ENCODE data around the gene CRYBG1. TPM values are rescaled to one million over a fixed set of nuclear protein-coding genes. Genes with fewer than 3 reads are reported as not detected.

CRYBG1 gene
- total RNA-seq, 1 experiment from 2014 or later: 5.7 TPM

DNA sequence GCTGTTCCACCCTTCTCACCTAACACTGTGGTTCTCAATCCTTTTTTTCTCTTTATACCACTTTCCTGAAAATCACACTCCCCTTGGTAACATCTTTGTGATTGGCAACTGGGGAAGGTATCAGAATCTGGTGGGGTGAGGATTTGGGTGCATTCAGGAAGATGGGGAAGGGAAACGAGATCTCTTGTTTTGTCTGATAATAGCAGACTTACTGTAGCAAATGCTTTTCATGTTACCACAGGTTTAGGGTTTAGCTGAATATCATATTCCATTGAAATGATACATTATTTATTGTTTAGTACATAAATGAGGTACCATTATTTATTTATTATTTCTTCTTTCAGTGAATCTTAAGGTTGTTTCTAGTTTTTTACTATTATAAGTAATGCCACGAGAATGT is 168.0 kb downstream of the CRYBG1 start:
- no peak overlapping the region for H3K4me2 ChIP-seq (ENCODE audit: insufficient read depth, insufficient read length, low read length)
- Mint-ChIP-seq H3K4me3 (no peak overlapping the region), H3K36me3 (ENCODE audit: insufficient read depth in 1 of 3, low read depth in 3 of 3) (no peaks in the 10 kb centered on the region), H3K9me3 (no peaks in the 10 kb centered on the region), H3K27ac (no peak overlapping the region), H3K27me3 (ENCODE audit: low read depth) (no peaks in the 10 kb centered on the region), H3K4me1 (peaks cover 6 to 11% of the 10 kb centered on the region in 2 experiments; a peak in 3 of 4 replicates)
- no peaks in the 10 kb centered on the region for H3K23me2 ChIP-seq (ENCODE audit: insufficient read length, low read depth, low read length, poor library complexity, severe bottlenecking)
- DNase-seq: no peak
- H2AK5ac ChIP-seq (ENCODE audit: insufficient read length, low read length): no peak overlapping the region
- no peak overlapping the region for H2BK12ac ChIP-seq (ENCODE audit: insufficient read length, low read depth, low read length)
- no peak overlapping the region for H4K8ac ChIP-seq (replicated peaks; ENCODE audit: insufficient read length, low read depth, low read length)
- H3K56ac ChIP-seq (ENCODE audit: insufficient read length, low read depth, low read length): no peak overlapping the region
- H4K5ac ChIP-seq (ENCODE audit: insufficient read length, low read depth, low read length): no peak overlapping the region
- no peak overlapping the region for H3K27ac ChIP-seq (ENCODE audit: insufficient read length, low read depth, low read length)
- H4K20me1 ChIP-seq (ENCODE audit: control insufficient read depth, insufficient read depth, insufficient read length): no peaks in the 10 kb centered on the region
- no peaks in the 10 kb centered on the region for H3K79me2 ChIP-seq (ENCODE audit: insufficient read depth, low read length)
- no peak overlapping the region for H3K9ac ChIP-seq (ENCODE audit: extremely low read depth, insufficient read length, low read length)
- H4K91ac ChIP-seq (ENCODE audit: insufficient read length, low read depth, low read length): no peak overlapping the region
- no peak overlapping the region for H3T11ph ChIP-seq (ENCODE audit: low read length)
- no peaks in the 10 kb centered on the region; the same call in 1 of the 2 replicates for H3K4me1 ChIP-seq (ENCODE audit: insufficient read depth, low read length)
- H2BK15ac ChIP-seq (ENCODE audit: low read depth, low read length): no peak overlapping the region
- H2AFZ ChIP-seq (ENCODE audit: low read length): no peak overlapping the region
- WGBS (ENCODE audit: extremely low coverage, insufficient read length, low lambda C conversion rate): no CpG with 5 or more reads among the region's 2 CpGs
- H3K9me3 ChIP-seq (ENCODE audit: control insufficient read depth, low read depth, low read length): no peaks in the 10 kb centered on the region
- no peak overlapping the region for H3K14ac ChIP-seq (ENCODE audit: insufficient read depth, low read length)
- no peaks in the 10 kb centered on the region for H3K79me1 ChIP-seq (ENCODE audit: insufficient read depth, low read depth, low read length, poor library complexity, severe bottlenecking)
- no peak overlapping the region for H2BK20ac ChIP-seq (ENCODE audit: low read depth, low read length, poor library complexity, severe bottlenecking)
- TF ChIP-seq, protein P1, sequence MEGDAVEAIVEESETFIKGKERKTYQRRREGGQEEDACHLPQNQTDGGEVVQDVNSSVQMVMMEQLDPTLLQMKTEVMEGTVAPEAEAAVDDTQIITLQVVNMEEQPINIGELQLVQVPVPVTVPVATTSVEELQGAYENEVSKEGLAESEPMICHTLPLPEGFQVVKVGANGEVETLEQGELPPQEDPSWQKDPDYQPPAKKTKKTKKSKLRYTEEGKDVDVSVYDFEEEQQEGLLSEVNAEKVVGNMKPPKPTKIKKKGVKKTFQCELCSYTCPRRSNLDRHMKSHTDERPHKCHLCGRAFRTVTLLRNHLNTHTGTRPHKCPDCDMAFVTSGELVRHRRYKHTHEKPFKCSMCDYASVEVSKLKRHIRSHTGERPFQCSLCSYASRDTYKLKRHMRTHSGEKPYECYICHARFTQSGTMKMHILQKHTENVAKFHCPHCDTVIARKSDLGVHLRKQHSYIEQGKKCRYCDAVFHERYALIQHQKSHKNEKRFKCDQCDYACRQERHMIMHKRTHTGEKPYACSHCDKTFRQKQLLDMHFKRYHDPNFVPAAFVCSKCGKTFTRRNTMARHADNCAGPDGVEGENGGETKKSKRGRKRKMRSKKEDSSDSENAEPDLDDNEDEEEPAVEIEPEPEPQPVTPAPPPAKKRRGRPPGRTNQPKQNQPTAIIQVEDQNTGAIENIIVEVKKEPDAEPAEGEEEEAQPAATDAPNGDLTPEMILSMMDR (conservative IDR thresholded peaks at IDR 0.05): no peak
- H3K4ac ChIP-seq (ENCODE audit: low read depth, low read length): no peak overlapping the region
- no peak overlapping the region for H3K23ac ChIP-seq (ENCODE audit: insufficient read length, low read depth, low read length)
- H2BK5ac ChIP-seq (ENCODE audit: insufficient read length, low read length): no peak overlapping the region
- no peak overlapping the region for H2BK120ac ChIP-seq (ENCODE audit: low read depth, low read length, poor library complexity, severe bottlenecking)
- no peak overlapping the region for H3K18ac ChIP-seq (ENCODE audit: insufficient read length, low read depth, low read length)
- no peaks in the 10 kb centered on the region for H3K27me3 ChIP-seq (ENCODE audit: insufficient read depth, low read length)
